Endothelial cell (in vitro differentiated cells): ENCODE data around the gene ZNF700. TPM values are rescaled to one million over a fixed set of nuclear protein-coding genes. Genes with fewer than 3 reads are reported as not detected.
"Not testable (repeated sequence)": the region's sequence is repeated elsewhere in the genome, so short reads cannot be mapped to it uniquely, and the experiment has no call there.

Experiments
- DNase-seq: peaks from one replicate; pipeline ENCODE4 v3.0.0; 2021; ENCODE audit warnings: low spot score
- H3K27ac Mint-ChIP-seq: one replicate; pipeline ENCODE4 v1.8.0; 2021; ENCODE audit warnings: mixed read lengths, inconsistent platforms; ENCODE audit not compliant: unreplicated experiment
- H3K27me3 Mint-ChIP-seq: one replicate; pipeline ENCODE4 v1.8.0; 2021; ENCODE audit warnings: mild to moderate bottlenecking, moderate library complexity, mixed read lengths, inconsistent platforms; ENCODE audit not compliant: unreplicated experiment
- H3K36me3 Mint-ChIP-seq: one replicate; pipeline ENCODE4 v1.8.0; 2021; ENCODE audit warnings: mild to moderate bottlenecking, low read depth, mixed read lengths, inconsistent platforms; ENCODE audit not compliant: unreplicated experiment
- H3K4me1 Mint-ChIP-seq: one replicate; pipeline ENCODE4 v1.8.0; 2021; ENCODE audit warnings: mild to moderate bottlenecking, mixed read lengths, inconsistent platforms; ENCODE audit not compliant: unreplicated experiment
- H3K4me3 Mint-ChIP-seq: one replicate; pipeline ENCODE4 v1.8.0; 2021; ENCODE audit warnings: mild to moderate bottlenecking, mixed read lengths, inconsistent platforms; ENCODE audit not compliant: unreplicated experiment
- H3K9me3 Mint-ChIP-seq: one replicate; pipeline ENCODE4 v1.8.0; 2021; ENCODE audit warnings: mixed read lengths, inconsistent platforms; ENCODE audit not compliant: unreplicated experiment
- total RNA-seq: library from RNA; stranded (reverse); fragmentation: NEBNext Ultra II Directional; extraction: Animal tissue kit (Norgen Biotek cat#: 25700); gene quantifications from one replicate; pipeline ENCODE4 v1.2.1, GENCODE V29; 2021; ENCODE audit not compliant: unreplicated experiment
- TF ChIP-seq, protein P1 (sequence below): fragments of 200-600 bp; sonication (generic); IDR thresholded peaks from one replicate; pipeline ENCODE4 v1.5.0; 2021; ENCODE audit warnings: antibody characterized with exemption; ENCODE audit not compliant: unreplicated experiment

The ZNF700 gene
- total RNA-seq, 1 donor from 2014 or later = 0.18 TPM

DNA sequence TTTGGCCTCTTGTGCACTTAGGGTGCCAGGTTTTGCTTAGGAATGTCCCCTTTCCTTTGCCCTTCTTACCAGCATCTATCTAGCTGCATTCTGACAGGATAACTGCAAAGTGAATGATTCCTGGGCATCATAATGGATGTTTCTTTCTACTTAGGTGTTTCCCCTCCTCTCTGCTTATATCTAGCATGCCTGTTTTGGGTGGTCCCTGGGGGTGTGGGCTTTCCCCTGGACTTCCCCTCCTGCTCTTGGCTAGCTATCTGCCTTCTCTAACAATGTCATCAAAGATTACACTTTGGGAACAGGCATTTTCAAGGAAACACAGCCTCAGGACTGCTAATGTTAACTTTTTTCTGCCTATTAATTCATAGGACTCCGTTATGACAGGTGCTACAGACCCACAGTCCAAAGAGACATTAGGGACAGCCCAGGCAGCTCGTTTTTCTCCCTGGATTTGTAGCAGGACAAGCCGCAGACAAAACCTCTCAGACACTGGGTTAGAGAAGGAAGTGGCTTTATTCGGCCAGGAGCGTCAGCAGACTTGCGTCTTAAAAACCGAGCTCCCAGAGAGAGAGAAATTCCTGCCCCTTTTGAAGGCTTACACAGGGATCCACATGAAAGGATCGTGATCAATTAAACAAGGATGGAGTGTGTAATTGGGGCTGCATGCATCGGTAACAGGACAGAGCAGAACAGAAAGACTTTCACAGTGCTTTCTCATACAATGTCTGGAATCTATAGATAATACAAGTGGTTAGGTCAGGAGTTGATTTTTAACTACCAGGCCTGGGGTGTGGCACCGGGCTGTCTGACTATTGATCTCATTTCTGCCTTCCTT lies 17.3 kb downstream of the ZNF700 start:
- no peaks in the 10 kb centered on the region for H3K4me1 Mint-ChIP-seq
- peaks cover 23% of the 10 kb centered on the region for H3K36me3 Mint-ChIP-seq
- TF ChIP-seq, protein P1, sequence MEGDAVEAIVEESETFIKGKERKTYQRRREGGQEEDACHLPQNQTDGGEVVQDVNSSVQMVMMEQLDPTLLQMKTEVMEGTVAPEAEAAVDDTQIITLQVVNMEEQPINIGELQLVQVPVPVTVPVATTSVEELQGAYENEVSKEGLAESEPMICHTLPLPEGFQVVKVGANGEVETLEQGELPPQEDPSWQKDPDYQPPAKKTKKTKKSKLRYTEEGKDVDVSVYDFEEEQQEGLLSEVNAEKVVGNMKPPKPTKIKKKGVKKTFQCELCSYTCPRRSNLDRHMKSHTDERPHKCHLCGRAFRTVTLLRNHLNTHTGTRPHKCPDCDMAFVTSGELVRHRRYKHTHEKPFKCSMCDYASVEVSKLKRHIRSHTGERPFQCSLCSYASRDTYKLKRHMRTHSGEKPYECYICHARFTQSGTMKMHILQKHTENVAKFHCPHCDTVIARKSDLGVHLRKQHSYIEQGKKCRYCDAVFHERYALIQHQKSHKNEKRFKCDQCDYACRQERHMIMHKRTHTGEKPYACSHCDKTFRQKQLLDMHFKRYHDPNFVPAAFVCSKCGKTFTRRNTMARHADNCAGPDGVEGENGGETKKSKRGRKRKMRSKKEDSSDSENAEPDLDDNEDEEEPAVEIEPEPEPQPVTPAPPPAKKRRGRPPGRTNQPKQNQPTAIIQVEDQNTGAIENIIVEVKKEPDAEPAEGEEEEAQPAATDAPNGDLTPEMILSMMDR = no peak
- peak overlapping the region; percentile 21 for H3K4me3 Mint-ChIP-seq
- H3K27me3 Mint-ChIP-seq = peaks cover 4% of the 10 kb centered on the region
- peaks cover 34% of the 10 kb centered on the region for H3K9me3 Mint-ChIP-seq
- H3K27ac Mint-ChIP-seq = no peak overlapping the region
- DNase-seq = no peak

- Mint-ChIP-seq H3K9me3 (peaks cover 39% of the 10 kb centered on the region), H3K4me3 (no peak overlapping the region), H3K27me3 (peaks cover 4% of the 10 kb centered on the region), H3K36me3 (peaks cover 23% of the 10 kb centered on the region), H3K4me1 (no peaks in the 10 kb centered on the region), H3K27ac (no peak overlapping the region)
- TF ChIP-seq, protein P1 = no peak
- DNase-seq = no peak
These were observed 17.9 kb downstream of the ZNF700 start for GRCh38 chr19:11942843-11943108.

DNA sequence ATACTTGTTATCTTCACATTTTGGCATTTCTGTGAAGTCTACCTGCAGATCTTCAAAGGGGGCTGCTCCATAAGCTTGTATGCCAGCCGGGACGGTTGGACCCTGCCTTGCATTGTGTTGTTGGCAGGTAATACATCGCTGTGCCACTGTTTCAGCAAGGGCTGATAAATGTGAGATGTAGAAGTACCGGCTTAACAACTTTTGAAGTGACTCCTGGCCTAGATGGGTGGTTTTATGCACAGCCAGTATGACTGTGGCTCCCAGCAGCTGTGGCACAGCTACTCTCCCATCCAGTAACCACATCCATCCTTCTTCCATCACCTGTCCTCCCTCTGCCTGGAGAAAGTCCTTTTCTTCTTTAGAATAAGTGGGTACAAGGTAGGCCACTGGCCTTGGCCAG lies 19.7 kb downstream of the ZNF700 start:
- Mint-ChIP-seq H3K4me1 (no peaks in the 10 kb centered on the region), H3K4me3 (no peak overlapping the region), H3K27me3 (peaks cover 1% of the 10 kb centered on the region), H3K9me3 (peaks cover 41% of the 10 kb centered on the region), H3K27ac (no peak overlapping the region), H3K36me3 (peaks cover 27% of the 10 kb centered on the region)
- TF ChIP-seq, protein P1 = no peak
- DNase-seq = no peak

DNA sequence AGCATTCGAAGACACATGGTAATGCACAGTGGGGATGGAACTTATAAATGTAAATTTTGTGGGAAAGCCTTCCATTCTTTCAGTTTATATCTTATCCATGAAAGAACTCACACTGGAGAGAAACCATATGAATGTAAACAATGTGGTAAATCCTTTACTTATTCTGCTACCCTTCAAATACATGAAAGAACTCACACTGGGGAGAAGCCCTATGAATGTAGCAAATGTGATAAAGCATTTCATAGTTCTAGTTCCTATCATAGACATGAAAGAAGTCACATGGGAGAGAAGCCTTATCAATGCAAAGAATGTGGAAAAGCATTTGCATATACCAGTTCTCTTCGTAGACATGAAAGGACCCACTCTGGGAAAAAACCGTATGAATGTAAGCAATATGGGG lies 23.7 kb downstream of the ZNF700 start:
- Mint-ChIP-seq H3K9me3 (peaks cover 41% of the 10 kb centered on the region), H3K4me3 (no peak overlapping the region), H3K27ac (no peak overlapping the region), H3K4me1 (no peaks in the 10 kb centered on the region), H3K27me3 (peaks cover 1% of the 10 kb centered on the region), H3K36me3 (peaks cover 15% of the 10 kb centered on the region)
- TF ChIP-seq, protein P1 = no peak
- DNase-seq = no peak

DNA sequence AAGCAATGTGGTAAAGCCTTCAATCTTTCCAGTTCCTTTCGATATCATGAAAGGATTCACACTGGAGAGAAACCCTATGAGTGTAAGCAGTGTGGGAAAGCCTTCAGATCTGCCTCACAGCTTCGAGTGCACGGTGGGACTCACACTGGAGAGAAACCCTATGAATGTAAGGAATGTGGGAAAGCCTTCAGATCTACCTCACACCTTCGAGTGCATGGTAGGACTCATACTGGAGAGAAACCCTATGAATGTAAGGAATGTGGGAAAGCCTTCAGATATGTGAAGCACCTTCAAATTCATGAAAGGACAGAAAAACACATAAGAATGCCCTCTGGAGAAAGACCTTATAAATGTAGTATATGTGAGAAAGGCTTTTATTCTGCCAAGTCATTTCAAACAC lies 24.3 kb downstream of the ZNF700 start:
- DNase-seq = no peak
- Mint-ChIP-seq H3K36me3 (peaks cover 10% of the 10 kb centered on the region), H3K4me1 (no peaks in the 10 kb centered on the region), H3K27me3 (peaks cover 1% of the 10 kb centered on the region), H3K27ac (no peak overlapping the region), H3K9me3 (peaks cover 46% of the 10 kb centered on the region), H3K4me3 (no peak overlapping the region)
- TF ChIP-seq, protein P1 = no peak

DNA sequence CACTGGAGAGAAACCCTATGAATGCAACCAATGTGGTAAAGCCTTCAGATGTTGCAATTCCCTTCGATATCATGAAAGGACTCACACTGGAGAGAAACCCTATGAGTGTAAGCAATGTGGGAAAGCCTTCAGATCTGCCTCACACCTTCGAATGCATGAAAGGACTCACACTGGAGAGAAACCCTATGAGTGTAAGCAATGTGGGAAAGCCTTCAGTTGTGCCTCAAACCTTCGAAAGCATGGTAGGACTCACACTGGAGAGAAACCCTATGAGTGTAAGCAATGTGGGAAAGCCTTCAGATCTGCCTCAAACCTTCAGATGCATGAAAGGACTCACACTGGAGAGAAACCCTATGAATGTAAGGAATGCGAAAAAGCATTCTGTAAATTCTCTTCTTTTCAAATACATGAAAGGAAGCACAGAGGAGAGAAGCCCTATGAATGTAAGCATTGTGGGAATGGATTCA lies 24.7 kb downstream of the ZNF700 start:
- peaks cover 46% of the 10 kb centered on the region for H3K9me3 Mint-ChIP-seq
- H3K4me1 Mint-ChIP-seq, H3K4me3 Mint-ChIP-seq, DNase-seq, H3K36me3 Mint-ChIP-seq, H3K27me3 Mint-ChIP-seq, H3K27ac Mint-ChIP-seq: not testable (repeated sequence)
